ENCODE measurements around the gene SPDEF.

SPDEF gene

DNA sequence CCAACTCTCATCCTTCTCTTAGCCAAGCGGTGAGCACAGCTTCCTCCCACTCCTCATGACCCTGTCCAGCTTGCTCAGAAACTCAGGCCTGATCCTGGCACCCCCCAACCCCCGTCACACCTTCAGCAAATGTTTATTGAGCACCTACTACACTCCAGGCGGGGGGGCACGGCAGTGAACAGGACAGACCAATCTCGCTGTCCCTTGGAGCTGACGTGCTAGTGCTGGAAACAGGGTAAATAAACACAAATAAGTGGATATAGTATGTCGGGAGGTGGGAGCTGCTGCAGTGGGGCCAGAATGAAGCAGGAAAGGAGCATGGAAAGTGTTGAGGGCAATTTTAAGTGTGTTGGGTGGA lies 7.4 kb upstream of the SPDEF start:
- DNase-seq (ENCODE audit: low spot score), result no peak

DNA sequence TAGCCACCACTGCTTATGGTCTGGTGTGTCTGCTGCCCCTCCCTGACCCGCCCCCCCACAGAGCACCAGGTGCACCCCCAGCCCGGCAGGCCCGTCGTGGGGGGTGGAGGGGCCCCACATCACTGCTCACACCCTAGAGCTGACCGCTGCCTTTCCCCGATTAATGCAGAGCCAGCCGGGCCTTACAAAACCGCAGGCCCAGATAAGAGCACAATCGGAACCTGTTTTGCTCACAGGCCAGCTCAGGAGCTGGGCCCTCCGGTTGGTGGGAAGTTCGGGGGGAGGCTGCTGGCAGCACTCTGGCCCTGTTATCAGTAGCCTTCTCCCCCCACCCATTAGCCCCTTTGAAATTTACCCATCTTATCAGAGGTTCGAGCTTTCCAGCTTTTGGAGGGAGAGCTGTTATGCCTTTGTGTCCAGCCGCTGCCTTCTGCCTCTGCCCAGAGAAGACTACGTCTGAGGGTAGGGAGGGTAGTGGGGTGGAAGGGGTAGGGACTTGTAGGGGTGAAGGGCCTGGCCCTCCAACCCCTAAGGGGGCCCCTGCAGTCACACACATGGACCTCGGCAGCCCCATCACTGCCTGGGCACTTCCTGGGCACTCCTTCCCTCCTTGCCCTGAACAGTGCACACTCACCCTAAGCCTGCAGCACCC lies 6.9 kb upstream of the SPDEF start:
- DNase-seq (ENCODE audit: low spot score), result no peak

DNA sequence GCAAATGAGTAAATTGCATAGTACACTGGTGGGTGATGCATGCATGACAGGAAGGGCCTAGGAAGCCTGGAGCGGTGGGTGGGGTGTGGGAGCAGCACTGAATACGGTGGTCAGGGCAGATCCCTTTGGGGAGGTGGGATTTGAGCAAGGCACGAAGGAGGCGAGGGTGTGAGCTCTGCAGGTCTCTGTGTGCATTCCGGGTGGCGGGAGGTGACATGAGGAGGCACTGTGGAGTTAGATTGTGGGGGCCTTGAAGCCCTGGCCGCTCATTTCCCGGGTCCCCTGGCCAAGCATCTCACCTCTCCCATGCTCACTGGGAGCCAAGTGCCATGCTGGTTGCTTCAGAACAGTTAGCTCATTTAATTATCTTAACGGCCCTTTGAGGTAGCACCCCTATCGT lies 6.2 kb upstream of the SPDEF start:
- no peak for DNase-seq (ENCODE audit: low spot score)

DNA sequence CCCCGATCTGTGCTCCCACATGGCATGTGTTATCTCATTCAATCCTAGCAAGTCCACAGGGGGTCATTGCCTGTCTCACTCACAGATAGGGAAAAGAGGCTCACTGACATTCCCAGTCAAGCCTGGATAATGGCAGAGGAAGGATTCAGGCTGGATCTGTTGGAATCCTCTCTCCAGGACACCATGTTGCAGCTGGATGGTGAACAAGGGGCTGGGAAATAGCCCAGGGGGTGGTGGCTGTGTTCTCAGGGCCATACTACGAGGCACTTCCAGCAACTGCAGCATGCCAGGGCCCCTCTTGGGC lies 5.0 kb upstream of the SPDEF start:
- no peak for DNase-seq (ENCODE audit: low spot score)

DNA sequence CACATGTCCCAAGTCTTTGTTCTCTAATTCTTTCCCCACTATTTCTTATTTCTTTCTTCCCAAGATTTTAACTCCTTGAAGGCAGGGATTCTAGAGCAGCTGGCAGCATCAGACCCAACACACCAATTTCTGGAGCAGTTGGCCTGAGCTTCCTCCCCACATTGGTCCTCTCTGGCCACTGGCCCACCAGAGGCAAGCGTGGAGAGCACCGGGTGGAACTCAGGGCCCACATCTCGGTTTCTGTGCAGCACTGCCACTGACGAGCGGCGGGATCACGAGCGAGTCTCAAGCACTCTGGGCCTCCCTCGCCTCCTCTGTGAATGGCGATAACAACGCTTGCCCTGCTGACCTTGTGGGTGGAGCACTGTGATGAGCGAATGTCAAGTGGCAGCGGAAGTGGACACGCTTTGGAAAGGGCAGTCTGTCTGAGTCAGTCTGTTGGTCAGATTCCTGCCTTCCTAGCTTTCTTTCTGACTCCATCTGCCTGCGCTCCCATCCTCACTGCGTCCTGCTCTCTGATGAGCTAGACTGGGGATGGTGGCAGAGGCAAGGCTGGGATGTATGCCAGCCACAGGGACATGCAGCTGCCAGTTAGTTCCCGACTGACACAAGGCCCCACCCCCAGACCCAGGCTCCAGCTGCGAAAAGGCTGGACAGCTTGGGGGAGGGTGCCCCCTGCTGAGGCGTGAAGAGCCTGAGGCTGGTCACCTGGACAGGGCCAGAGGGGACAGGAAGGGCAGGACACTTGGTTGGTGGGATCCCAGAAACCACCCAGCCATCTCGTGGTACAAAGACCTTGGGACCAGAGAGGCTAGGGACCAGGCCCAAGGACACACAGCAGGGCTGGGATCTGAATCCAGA lies 4.5 kb upstream of the SPDEF start:
- DNase-seq (ENCODE audit: low spot score), result peak; percentile 47

DNA sequence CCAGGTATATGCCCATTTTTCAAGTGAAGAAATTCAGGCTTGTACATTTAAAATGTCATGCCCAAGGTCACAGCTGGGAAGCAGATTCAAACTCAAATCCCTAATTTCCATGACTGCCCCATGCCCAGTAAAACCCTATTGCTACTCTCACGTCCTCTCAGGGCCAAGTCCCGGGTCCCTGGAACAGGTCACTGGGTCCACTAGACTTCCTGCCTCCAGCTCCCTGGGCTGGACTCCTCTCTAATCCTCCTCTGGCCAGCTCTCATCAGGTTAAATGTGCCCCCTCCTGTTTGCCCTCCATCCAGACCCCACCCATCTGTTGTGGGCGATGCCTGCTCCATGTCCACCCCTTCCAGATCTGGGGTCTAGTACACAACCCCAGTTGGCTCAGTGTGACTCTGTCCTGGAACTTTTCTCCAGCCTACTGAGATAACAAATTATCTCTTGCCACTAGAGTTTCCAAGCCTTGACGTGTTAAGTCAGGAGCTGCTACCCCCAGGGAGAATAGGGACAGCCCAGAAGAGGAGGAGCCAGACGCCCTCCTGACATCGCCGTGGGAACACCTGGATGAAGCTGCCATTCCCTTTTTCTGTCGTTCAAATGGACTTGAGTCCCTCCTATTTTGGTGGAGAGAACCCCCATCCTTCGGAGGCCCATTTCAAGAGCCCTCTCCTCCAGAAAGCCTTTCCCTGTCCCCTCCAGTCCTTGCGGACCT lies 3.7 kb upstream of the SPDEF start:
- DNase-seq (ENCODE audit: low spot score), result no peak

DNA sequence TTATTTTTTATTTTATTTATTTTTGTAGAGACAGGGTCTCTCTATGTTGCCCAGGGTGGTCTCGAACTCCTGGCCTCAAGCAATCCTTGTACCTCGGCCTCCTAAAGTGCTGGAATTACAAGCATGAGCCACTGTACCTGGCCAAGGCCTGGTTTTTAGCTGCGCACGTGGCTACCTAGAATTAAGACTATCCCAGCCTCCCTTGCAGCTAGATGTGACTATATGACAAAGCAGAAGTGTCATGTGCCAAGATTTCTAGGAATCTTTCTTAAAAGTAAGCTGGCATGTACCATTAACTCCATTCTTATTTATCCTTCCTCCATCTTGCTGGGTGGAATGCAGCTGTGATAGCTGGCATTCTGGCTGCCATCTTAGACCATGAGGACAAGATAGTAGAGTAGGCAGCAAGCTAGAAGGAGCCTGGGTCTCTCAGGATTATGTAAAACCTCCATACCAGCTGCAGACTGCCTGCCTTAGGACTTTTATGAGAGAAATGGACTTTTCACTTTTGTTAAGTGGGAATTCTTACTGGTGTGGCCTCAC lies 2.1 kb upstream of the SPDEF start:
- no peak for DNase-seq (ENCODE audit: low spot score)

DNA sequence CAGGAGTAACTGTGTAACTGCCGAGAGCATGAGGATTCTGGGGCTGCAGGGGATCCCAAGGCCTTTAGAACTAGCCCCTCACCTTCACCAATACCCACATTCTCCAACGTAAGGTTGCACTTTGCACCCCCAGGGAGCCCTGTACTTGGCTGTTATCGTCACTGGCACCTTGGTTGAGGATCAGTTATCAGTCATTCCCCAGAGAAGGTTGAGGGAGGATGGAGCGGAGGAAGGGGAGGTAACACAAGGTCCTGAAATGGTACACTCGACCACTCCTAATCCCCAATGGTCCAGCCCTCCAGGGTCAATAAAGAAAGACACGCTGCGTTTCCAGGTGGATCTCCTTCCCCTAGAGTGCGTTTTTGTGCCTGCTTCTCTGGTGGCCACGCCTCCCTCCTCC lies 1.1 kb upstream of the SPDEF start:
- DNase-seq (ENCODE audit: low spot score), result no peak

DNA sequence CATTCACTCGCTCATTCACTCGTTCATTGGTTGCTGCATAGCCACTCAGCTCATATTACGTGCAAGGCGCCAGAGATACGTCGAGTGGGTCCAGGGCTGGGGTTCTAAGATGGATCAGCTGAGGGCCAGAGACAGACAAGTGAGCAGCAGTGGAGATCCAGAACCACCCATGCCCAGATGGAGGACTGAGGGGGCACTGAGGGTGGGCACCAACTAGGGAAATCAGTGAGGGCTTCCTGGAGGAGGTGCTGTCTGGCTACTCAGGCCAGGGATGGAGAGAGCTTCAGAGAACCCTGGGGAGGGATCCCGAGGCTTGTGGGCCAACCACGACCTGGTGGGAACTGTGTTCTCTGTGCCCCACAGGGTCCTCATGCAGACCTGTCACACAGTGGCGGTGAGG lies 364 bp upstream of the SPDEF start:
- DNase-seq (ENCODE audit: low spot score), result no peak

DNA sequence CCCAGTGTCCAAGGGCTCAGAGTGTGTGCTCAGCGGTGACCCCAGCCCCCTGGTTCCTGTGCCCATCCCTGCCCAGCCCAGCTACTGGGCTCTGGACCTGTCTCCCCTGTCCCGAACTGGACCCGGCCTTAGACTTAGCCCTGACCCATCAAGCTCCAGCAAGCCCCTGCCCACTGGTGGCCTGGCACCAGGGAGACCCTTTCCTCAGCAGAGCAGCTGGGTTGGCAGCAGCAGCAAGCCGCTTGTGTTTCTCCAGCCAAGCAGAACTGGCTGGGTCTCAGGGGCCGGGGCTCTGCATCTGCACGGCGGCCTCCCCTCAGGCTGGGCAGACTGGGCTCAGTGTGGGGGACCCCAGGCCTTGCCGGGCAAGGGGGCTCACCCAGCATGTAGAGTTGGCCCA lies 801 bp downstream of the SPDEF start:
- DNase-seq (ENCODE audit: low spot score), result no peak

DNA sequence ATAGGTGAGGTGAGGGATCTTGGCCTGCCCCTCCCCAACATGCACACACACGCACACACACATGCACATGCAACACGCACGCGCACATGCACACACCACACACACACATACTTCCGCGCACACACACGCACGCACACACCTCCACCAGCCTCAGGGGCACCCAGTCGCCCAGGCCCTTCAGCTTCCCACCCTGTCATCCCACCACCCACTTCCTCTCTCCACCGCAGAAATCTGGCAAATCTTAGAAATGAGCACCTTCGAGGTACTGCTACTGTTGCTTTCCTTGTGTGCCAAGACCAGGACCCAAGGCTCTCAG lies 1.2 kb downstream of the SPDEF start:
- no peak for DNase-seq (ENCODE audit: low spot score)

DNA sequence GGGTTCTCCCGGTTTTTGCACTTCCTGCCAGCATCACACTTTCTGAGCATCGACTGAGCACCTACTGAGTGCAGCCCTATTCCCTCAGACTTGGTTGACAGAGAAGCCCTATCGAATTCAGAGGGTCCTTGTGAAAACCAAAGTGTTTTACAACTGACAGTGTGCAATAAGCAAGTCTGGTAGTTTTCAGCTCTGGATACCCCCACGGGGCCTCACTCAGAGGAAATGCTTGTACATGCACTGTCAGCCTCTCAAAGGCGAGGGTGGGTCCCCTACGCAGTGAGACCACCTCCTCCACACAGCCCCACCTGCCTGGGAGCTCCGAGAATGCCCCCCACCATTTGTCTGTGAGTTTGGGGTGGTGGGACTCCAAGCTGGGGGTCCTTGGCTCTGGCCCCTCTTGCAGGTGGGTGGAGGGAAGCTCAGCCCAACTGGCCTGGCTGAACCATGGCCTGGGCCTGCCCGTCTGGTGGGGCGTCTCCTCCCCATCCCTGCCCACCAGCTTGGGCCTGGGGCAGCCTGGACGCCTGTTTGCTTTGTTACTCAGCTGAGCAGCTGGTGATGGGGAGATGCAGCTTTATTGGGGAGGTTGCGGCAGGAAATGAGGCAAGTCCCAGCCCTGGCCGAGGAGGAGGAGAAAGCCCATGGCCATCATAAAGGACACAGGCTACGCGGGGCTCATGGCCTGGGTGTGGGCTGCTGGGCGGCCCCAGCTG lies 1.7 kb downstream of the SPDEF start:
- no peak for DNase-seq (ENCODE audit: low spot score)

DNA sequence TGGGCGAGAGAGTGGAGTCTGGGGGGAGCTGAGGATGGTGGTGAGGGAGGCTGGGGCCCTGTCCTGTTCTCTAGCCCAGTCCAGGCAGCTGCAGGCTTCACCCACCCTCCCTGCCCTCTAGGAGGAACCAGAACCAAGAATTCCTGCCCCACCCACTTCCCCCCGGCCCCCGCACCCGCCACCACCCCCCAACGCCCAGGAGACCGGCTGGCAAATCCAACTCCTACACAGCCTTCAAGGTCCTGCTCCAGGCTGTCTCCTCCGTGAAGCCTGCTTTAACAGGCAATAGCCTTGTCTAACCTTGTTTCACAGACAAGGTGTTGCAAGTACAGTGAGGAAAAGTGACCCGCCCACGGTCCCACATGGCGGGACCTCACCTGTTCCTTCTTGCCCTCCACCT lies 2.4 kb downstream of the SPDEF start:
- no peak for DNase-seq (ENCODE audit: low spot score)

DNA sequence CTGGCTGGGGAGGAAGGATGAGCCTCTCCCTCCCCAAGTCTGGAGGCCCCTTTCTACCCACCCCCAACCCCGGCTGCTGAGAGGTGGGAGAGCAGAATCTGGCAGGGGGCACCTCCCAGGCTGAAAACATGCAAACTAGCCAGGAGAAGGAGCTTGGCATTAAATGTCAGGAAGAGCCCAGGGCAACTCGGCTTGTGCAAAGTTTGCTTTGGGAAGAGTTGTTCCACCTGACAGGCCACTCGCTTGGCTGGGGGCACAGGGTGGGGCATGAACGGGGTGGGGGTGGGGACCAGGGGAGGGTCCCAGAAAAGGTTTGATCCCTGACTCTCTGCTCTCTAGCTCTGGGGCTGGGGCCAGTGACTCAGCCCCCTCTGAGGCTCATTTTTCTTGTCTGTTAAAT lies 3.0 kb downstream of the SPDEF start:
- no peak for DNase-seq (ENCODE audit: low spot score)

DNA sequence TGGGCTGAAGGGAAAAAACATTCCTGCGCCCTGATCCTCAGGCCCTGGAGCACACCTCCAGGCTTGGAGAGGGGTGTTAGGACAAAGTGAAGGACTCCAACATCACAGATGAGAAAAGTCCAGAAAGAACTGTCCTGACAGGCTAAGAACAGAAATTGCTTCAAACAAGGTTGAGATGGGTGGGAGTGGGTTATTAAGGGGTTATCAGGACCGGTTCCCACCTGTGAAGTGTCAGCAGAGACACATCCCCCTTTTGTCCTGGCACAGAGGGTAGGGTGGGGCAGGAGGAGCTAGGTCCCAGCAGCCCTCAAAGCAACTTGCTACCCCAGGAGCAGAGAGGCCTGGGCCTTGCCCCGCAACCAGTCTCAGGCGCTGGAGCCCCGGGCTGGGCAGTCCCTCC lies 3.5 kb downstream of the SPDEF start:
- DNase-seq (ENCODE audit: low spot score), result no peak

DNA sequence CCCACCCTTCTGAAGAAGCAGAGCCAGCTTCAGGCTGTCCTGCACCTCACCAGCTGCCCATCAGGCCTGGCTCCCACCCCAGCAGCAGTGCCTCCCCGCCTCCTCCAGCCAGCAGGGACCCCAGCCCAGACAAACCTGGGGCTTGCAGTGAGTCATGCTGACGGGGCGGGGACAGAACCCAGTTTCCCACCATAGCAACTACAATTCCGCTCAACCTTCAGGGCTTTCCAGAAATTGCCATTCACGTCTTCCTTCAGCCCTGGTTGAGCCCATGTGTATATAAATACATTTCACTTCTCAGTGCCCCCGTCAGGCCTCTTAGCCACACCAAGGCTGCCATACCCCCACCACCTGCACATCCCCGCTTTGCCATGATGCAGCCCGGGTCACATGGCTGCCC lies 4.4 kb downstream of the SPDEF start:
- DNase-seq (ENCODE audit: low spot score), result no peak

DNA sequence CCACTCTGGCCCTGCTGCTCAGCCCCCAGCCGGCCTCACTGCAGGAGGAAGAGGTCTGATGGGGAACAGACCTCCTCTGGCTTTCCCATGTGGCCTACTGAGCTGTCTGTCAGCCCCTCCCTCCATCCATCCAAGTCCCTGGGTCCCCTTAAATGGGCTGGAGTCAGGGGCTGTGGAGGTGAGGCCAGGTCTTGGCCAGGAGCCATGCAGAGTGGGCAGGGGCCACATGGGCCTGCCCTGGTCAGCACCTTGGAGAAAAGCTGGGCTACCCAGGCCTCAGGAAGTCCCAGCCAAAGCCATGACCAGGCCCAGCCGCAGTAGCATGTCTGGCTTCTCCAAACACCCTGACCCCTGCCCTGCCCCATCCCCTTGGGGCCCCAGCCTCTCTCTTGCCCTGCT lies 6.3 kb downstream of the SPDEF start:
- DNase-seq (ENCODE audit: low spot score), result no peak

DNA sequence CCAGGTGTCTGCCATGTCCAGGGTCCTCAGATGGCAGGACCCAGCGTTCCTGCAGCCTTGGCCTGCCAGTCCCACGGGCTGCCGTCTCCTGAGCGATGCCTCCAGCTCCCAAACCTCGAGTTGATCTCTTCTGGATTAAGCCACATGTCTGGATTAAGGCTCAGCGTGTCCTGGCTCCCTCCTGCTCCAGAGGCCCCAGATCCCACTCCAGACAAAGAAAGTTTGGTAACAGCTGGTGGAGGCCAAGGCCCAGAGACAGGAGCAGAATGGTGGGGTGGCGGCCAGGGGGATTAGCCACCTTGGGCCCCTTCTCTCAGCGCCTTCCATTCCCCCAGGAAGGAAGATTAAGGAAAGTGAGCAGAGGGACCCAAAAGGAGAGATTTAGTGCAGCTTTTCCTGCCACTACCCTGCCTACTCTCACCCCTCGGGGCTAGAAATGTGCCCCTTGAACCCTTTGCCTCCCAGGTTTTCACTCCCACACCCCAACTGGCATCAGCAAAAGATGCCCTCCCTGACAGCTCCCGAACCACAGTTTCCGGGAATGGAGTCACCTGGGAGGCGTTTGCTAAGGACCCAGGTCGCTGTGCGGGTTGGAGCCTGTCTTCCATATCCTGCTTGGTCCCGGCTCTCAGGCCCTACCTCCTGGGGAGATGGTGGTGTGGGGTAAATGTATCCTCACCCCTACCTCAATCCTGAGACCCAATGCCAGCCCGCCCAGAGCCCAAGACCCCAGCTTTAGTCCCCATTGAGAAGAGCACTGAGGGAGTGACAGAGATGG lies 6.9 kb downstream of the SPDEF start:
- no peak for DNase-seq (ENCODE audit: low spot score)

DNA sequence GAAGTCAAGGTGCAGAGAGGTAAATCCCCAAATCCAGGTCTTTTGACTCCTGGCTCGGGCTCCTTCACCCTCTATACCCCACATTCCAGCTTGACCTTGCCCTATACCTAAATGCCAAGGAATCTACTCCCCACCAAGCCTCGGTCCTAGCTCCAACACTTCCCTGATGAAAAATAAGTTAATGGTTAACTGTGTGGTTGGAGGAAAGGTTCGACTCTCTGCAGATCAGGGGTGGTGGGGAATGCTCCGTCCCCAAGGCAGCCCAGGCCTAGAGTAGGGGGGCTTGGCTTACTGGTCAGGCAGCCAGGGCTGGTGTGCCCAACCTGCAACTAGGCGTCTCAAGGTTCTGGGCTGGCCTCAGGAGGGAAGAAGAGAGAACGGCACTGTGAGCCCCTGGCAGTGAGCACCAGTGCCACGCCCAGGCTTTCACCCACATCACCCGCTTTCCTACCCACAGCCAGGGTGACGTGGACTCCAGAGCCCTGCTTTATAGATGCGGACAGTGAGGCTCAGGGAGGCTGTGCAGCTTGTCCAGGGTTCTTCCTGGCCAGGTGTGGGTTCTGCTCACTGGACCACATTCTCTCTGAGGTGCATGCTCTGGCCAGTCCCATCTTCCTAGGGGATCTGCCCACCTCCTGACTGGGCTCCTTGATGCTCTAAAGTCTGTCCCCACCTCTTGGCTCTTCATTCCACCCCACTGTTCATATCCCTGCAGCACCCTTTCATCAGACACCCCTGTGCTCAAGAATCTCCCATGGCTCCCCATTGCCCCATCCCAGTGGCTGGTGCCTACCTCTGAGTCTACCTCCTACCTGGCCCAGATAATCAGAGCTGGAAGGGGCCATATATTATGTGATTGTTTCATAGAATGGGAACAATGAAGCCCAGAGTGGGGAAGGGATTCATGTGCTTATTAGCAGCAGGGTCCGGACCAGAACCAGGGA lies 8.2 kb downstream of the SPDEF start:
- no peak for DNase-seq (ENCODE audit: low spot score)

DNA sequence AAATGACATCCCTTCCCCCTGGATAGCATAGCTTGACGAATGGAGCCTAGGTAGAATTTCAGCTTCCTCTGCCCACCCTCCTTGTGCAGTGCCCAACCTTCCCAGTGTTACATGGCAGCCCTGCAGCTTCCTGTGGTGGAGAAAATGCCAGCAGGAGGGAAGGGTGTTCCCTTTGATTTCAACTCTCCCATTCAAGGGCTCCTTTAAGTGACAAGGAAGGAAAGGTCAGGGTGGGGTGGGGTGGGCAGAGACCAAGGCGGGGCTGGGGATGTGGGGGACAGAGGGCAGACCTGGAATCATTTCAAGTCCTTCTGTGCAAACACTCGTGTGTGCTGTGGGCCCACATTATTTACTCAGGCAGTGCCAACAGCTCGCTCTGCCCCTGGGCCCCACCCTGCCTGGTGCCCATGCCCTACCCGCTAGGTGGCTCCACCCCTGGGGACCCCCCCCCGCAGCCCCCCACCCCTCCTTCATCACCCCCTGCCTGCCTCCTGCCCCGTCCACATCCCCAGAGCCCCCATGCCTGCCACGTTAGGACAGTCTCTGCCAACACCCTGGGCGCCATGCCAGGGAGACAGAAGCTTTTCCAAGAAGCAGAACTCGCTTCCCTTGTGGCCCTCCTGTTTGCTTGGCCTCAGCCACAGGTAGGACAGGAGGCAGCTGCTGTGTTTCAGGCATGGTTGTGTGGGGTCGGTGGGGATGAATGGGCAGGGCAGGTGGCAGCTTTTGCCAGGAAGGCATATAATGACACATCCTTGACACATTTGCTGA lies 9.4 kb downstream of the SPDEF start:
- DNase-seq (ENCODE audit: low spot score), result no peak
